Sigmoid colon (tissue), 7 donors: ENCODE measurements around the gene HILPDA. TPM values are rescaled to one million over a fixed set of nuclear protein-coding genes. Genes with fewer than 3 reads are reported as not detected.

Source experiments
- polyA plus RNA-seq, 3 donors: library from polyadenylated mRNA; stranded (reverse); fragments of 200-250 nt; gene quantifications; one replicate each; pipeline ENCODE4 v1.2.3, GENCODE V29; 2013
- small RNA-seq, 3 donors: library from RNA; depleted of rRNA; stranded (forward); fragments of <200 nt; gene quantifications; one replicate each; pipeline ENCODE3, GENCODE V24; 2016
- total RNA-seq, 4 donors: library from RNA; depleted of rRNA; stranded (reverse); fragments of >200 nt; gene quantifications; one replicate each; pipeline ENCODE4 v1.1.0, GENCODE V29; 2016
- donor health status: healthy with polysubstance abuse.
- donor health status: Bipolar disorder and iron deficiency.
- donor health status: healthy.

Gene HILPDA
- total and polyA plus RNA-seq, 7 donors = 3.6 to 12.8 (median 10.9) TPM

Small RNAs within 50 kb of the gene (small RNA-seq; reads per million reads assigned to genes)
- gene AC010655.1 (0 reads per million in 3 donors), gene AC010655.2 (0 reads per million in 3 donors), gene RF00017 (0 reads per million in 3 donors), gene RNU7-54P (0 reads per million in 3 donors)

Other genes starting within 250 kb of the HILPDA start
- 1 to 10 TPM in 1 of 4 donors, under 1 TPM in 2, not detected in 1; 0.16 to 1.4 (median 0.27) TPM for gene LEP, start 214.6 kb upstream of the HILPDA start, total RNA-seq
- 1 to 10 TPM in 1 of 3 donors, not detected in 2; 5.4 TPM for gene LEP, start 214.6 kb upstream of the HILPDA start, polyA plus RNA-seq
- 10 to 100 TPM; 12.1 to 36.3 (median 17.4) TPM for gene RBM28, start 112.0 kb upstream of the HILPDA start, total RNA-seq
- gene RBM28, start 112.0 kb upstream of the HILPDA start, polyA plus RNA-seq = 10 to 100 TPM in 1 of 3 donors, 1 to 10 TPM in 2; 6.6 to 16.7 (median 8.6) TPM
- 1 to 10 TPM in 1 of 4 donors, under 1 TPM in 3; 0.27 to 1.1 (median 0.83) TPM for gene PRRT4, start 94.2 kb upstream of the HILPDA start, total RNA-seq
- under 1 TPM in 1 of 3 donors, not detected in 2; 0.96 TPM for gene PRRT4, start 94.2 kb upstream of the HILPDA start, polyA plus RNA-seq
- 10 to 100 TPM; 23.5 to 36.3 (median 28.7) TPM for gene IMPDH1, start 45.9 kb upstream of the HILPDA start, total RNA-seq
- gene IMPDH1, start 45.9 kb upstream of the HILPDA start, polyA plus RNA-seq = 10 to 100 TPM; 16.6 to 39.7 (median 16.8) TPM
- gene METTL2B, start 20.9 kb downstream of the HILPDA start, total RNA-seq = 10 to 100 TPM; 18.1 to 23.2 (median 20.8) TPM
- gene METTL2B, start 20.9 kb downstream of the HILPDA start, polyA plus RNA-seq = 10 to 100 TPM in 2 of 3 donors, 1 to 10 TPM in 1; 9.6 to 17.2 (median 12.0) TPM
- 1 to 10 TPM in 3 of 4 donors, under 1 TPM in 1; 0.49 to 3.0 (median 2.3) TPM for gene GARIN1A, start 216.4 kb downstream of the HILPDA start, total RNA-seq
- gene GARIN1A, start 216.4 kb downstream of the HILPDA start, polyA plus RNA-seq = under 1 TPM in 1 of 3 donors, not detected in 2; 0.87 TPM